Activated CD4-positive, alpha-beta T cell treated with anti-CD3 and anti-CD28 coated beads for 24 hours (primary cell): ENCODE results near the gene CEACAM1.
"Not testable (repeated sequence)": the region's sequence is repeated elsewhere in the genome, so short reads cannot be mapped to it uniquely, and the experiment has no call there.

Experiments
- DNase-seq, 2 donors: peaks; one replicate each; pipeline ENCODE4 v3.0.0-alpha.2; 2020; ENCODE audit warnings: low read depth in 2 of 2

The CEACAM1 gene

GRCh38 chr19:42548552-42548951, 20.3 kb upstream of the CEACAM1 start:
- DNase-seq, result no peak

GRCh38 chr19:42547929-42548328, 19.6 kb upstream of the CEACAM1 start:
- DNase-seq, result no peak

GRCh38 chr19:42546831-42547500, 18.7 kb upstream of the CEACAM1 start:
- no peak for DNase-seq

- DNase-seq, result no peak
Measured at GRCh38 chr19:42544146-42544545, 15.9 kb upstream of the CEACAM1 start.

- no peak for DNase-seq
Measured at GRCh38 chr19:42542791-42543190, 14.5 kb upstream of the CEACAM1 start.

GRCh38 chr19:42540071-42540553, 11.8 kb upstream of the CEACAM1 start:
- DNase-seq, result no peak

- no peak for DNase-seq
Measured at GRCh38 chr19:42538841-42539709, 10.8 kb upstream of the CEACAM1 start.

GRCh38 chr19:42535276-42535675, 7.0 kb upstream of the CEACAM1 start:
- not testable (repeated sequence) for DNase-seq

- DNase-seq, result no peak
Measured at GRCh38 chr19:42534391-42534790, 6.1 kb upstream of the CEACAM1 start.

- DNase-seq, result no peak
Measured at GRCh38 chr19:42532891-42533290, 4.6 kb upstream of the CEACAM1 start.

GRCh38 chr19:42531313-42531712, 3.0 kb upstream of the CEACAM1 start:
- no peak for DNase-seq

- DNase-seq, result peak; percentile 50 to 58
Measured at GRCh38 chr19:42529248-42529764, 1.0 kb upstream of the CEACAM1 start.

- DNase-seq, result no peak
Measured at GRCh38 chr19:42524943-42525342, 3.3 kb downstream of the CEACAM1 start.

- DNase-seq, result no peak
Measured at GRCh38 chr19:42524250-42524649, 4.0 kb downstream of the CEACAM1 start.

GRCh38 chr19:42522262-42522661, 6.0 kb downstream of the CEACAM1 start:
- DNase-seq, result not testable (repeated sequence)

GRCh38 chr19:42521346-42522030, 6.8 kb downstream of the CEACAM1 start:
- DNase-seq, result no peak

- no peak for DNase-seq
Measured at GRCh38 chr19:42519108-42519507, 9.2 kb downstream of the CEACAM1 start.

- no peak for DNase-seq
Measured at GRCh38 chr19:42516771-42517170, 11.5 kb downstream of the CEACAM1 start.

GRCh38 chr19:42515241-42515832, 12.9 kb downstream of the CEACAM1 start:
- no peak for DNase-seq

GRCh38 chr19:42514449-42514848, 13.8 kb downstream of the CEACAM1 start:
- DNase-seq, result no peak

GRCh38 chr19:42512743-42513304, 15.5 kb downstream of the CEACAM1 start:
- DNase-seq, result no peak
